GM18907 (cell line): Measurements from ENCODE around the gene ZNF248.
"Not testable (repeated sequence)": the region's sequence is repeated elsewhere in the genome, so short reads cannot be mapped to it uniquely, and the experiment has no call there.

Source experiments
- ATAC-seq: cut with Tn5 transposase; IDR thresholded peaks from one replicate; pipeline ENCODE4 v1.9.1; 2021; ENCODE audit warnings: mild to moderate bottlenecking, moderate library complexity; ENCODE audit not compliant: unreplicated experiment

ZNF248 gene

GRCh38 chr10:37748170-37748569 is 109.2 kb downstream of the ZNF248 start:
- ATAC-seq: no peak

- no peak for ATAC-seq
Measured at GRCh38 chr10:37747081-37747480, 110.3 kb downstream of the ZNF248 start.

- no peak for ATAC-seq
Measured at GRCh38 chr10:37741831-37742230, 115.6 kb downstream of the ZNF248 start.

DNA sequence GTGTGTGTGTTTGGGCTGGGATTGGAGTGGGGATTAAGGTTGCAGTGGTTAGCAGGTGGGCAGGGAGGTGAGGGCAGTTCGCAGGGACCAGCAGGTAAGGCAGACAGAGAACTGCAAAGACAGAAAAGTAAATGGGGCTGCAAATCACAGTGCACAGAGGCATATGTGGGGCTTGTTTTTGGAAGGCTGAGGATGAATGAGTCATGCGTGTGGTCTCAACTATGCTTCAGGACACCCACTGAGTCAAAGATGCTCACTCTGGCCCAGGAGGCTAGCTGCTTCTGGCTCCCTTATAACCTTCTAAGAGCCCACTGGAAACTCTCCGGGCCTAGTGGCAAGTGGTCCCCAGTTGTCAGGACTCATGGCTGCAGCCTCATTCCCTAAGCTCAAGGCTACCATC is 118.2 kb downstream of the ZNF248 start:
- ATAC-seq: no peak

- not testable (repeated sequence) for ATAC-seq
Measured at GRCh38 chr10:37738241-37738640, 119.2 kb downstream of the ZNF248 start.

DNA sequence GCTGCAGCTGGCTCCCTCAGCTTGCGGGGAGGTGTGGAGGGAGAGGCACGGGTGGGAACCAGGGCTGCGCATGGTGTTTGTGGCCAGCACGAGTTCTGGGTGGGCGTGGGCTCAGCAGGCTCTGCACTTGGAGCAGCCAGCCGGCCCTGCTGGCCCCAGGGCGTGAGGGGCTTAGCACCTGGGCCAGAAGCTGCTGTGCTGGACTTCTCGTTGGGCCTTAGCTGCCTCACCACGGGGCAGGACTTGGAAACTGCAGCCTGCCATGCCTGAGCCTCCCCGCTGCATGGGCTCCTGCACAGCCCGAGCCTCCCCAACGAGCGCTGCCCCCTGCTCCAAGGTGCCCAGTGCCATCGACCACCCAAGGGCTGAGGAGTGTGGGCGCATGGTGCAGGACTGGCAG is 120.1 kb downstream of the ZNF248 start:
- no peak for ATAC-seq

DNA sequence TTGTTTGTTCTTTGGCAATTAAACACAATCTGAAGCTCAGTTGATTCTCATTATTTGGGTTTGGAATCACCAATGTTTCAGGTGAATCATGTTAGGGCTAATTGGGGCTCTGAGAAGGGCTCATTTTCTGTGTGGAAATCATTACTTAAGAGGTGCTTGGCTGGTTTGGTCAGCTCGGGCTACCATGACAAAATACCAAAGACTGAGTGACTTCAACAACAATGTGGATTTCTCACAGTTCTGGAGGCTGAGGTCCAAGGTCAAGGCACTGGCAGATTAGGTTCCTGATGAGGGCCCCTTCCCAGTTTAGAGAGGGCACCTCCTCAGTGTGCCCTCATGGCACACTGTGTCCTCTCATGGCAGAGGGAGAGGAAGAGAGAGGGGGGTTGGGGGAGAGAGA is 121.3 kb downstream of the ZNF248 start:
- ATAC-seq: no peak

DNA sequence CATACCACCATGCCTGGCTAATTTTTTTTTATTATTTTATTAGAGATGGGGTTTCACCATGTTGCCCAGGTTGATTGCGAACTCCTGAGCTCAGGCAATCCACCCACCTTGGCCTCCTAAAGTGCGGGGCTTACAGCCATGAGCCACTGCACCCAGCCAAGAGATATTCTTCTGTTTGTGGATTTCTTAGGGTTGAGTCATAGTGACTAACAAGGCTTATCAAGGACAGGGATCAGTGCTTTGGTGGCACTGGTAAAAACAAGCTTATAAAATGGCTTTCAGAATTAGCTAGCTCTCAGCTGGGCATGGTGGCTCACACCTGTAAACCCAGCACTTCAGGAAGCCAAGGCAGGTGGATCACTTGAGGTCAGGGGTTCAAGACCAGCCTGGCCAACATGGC is 122.4 kb downstream of the ZNF248 start:
- no peak for ATAC-seq
